Gastrocnemius medialis (tissue), 4 donors: ENCODE results near the gene KRT8.

ENCODE experiments used
- POLR2A ChIP-seq, 2 donors: fragments of 450-650 bp; IDR thresholded peaks; one replicate each; pipeline ENCODE4 v1.6.1; 2017; ENCODE audit warnings: antibody characterized with exemption in 2 of 2, mild to moderate bottlenecking in 2 of 2, moderate library complexity in 2 of 2
- TF ChIP-seq, protein P1 (sequence below), 5 experiments: fragments of 450-650 bp in 3 of 5; fragments of 200-600 bp in 2 of 5; sonication (generic) in 2 of 5; IDR thresholded peaks in 4 of 5; conservative IDR thresholded peaks in 1 of 5; 1 replicate in 4 of 5; 2 replicates in 1 of 5; pipeline ENCODE4 v1.5.1; 2016 to 2019; ENCODE audit warnings: antibody characterized with exemption in 5 of 5, mild to moderate bottlenecking in 3 of 5, moderate library complexity in 3 of 5

DNA sequence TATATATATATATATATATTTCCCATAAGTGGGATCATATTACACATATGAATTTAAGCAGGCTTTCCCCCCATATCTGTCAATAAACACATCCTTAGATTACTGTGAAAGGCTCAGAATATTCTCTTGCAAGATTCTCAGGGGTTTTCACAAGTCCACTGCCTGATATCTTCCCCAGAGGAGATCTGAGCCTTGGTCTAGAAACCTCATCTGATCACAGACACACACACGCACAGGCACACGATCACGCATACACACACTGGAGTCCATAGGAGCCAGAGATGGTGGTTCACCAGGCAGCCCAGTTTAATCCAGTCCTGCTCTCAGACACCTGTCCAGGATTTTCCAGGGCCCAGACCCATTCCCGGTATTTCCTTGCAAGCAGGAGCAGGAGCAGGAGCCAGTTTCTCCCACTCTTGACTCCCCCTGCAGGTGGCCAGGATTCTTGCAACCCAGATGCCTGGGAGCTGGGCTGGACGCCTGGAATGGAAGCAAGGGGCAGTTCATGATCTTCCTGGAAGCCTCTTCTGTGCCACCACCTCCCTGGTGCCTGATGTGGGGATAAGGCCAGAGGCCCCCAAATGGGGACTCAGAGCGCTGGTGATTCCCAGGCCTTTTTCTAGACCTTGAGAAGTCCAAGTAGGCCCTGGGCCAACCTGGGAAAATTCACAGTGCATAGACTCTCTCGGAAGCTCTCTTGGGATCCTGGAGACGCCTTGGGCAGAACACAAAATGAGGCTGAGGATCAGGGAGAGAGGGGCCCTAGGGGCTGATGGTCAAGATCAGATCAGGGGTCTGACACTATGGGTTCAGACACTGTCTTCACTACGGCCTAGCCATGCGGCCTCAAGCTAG lies 39.6 kb downstream of the KRT8 start:
- TF ChIP-seq, protein P1, sequence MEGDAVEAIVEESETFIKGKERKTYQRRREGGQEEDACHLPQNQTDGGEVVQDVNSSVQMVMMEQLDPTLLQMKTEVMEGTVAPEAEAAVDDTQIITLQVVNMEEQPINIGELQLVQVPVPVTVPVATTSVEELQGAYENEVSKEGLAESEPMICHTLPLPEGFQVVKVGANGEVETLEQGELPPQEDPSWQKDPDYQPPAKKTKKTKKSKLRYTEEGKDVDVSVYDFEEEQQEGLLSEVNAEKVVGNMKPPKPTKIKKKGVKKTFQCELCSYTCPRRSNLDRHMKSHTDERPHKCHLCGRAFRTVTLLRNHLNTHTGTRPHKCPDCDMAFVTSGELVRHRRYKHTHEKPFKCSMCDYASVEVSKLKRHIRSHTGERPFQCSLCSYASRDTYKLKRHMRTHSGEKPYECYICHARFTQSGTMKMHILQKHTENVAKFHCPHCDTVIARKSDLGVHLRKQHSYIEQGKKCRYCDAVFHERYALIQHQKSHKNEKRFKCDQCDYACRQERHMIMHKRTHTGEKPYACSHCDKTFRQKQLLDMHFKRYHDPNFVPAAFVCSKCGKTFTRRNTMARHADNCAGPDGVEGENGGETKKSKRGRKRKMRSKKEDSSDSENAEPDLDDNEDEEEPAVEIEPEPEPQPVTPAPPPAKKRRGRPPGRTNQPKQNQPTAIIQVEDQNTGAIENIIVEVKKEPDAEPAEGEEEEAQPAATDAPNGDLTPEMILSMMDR (IDR thresholded peaks at IDR 0.05 in 4 of 5, conservative IDR thresholded peaks at IDR 0.05 in 1 of 5): peak in 4 of 5 experiments; percentile 22 to 56 (median 46)
- TF ChIP-seq POLR2A (IDR thresholded peaks at IDR 0.05): no peak
